ENCODE measurements around the gene TRIP6. TPM values are rescaled to one million over a fixed set of nuclear protein-coding genes. Genes with fewer than 3 reads are reported as not detected.
A peak's percentile ranks its signal among the peaks of the same experiment; 100 is the strongest.

Gene TRIP6
- total and polyA plus RNA-seq, 2 of the 8 experiments (the other 6 are each of a cell fraction or from before 2014, with no cell fraction given), result 88.4 to 103 TPM

GRCh38 chr7:100873599-100874299, 6.6 kb downstream of the TRIP6 start:
- Histone ChIP-seq H3K23ac (ENCODE audit: insufficient read length) (no peak overlapping the region), H2BK120ac (replicated peaks; ENCODE audit: low read depth, low read length) (no peak overlapping the region), H3K4ac (replicated peaks; ENCODE audit: insufficient read length, low read depth, low read length) (no peak overlapping the region), H3K4me1 (replicated peaks in 1 of 4; ENCODE audit: control insufficient read depth in 3 of 4, insufficient read depth in 4 of 4, low read length in 3 of 4) (peaks cover 0 to 10% (median 1%) of the 10 kb centered on the region in 4 experiments; a peak in 4 of 7 replicates), H4K91ac (replicated peaks; ENCODE audit: insufficient read length, low read length) (no peak overlapping the region), H4K5ac (ENCODE audit: insufficient read length, low read depth, low read length) (peak overlapping the region; percentile 7), H3K9ac (replicated peaks in 1 of 4; ENCODE audit: extremely low read depth in 1 of 4, low read depth in 3 of 4, low read length in 3 of 4) (peak overlapping the region in 3 of 4 experiments; percentile 93 to 95 (median 95); a peak in 4 of 7 replicates), H3K9me3 (ENCODE audit: insufficient read depth in 2 of 2, low read depth in 1 of 2, low read length in 1 of 2) (no peaks in the 10 kb centered on the region), H3K23me2 (ENCODE audit: low read depth, low read length) (peaks cover 8% of the 10 kb centered on the region), H3K56ac (replicated peaks; ENCODE audit: insufficient read length, low read depth, low read length) (no peak overlapping the region), H2BK12ac (ENCODE audit: low read depth, low read length) (peak overlapping the region; percentile 75; the same call in 1 of the 2 replicates), H4K8ac (ENCODE audit: extremely low read depth, insufficient read depth, low read length) (peak overlapping the region; percentile 96), H4K20me1 (replicated peaks in 1 of 2; ENCODE audit: control insufficient read depth in 1 of 2, insufficient read depth in 2 of 2, low read length in 2 of 2) (peaks cover 6 to 8% of the 10 kb centered on the region in 2 experiments), H2BK15ac (ENCODE audit: low read length) (no peak overlapping the region), H3K79me2 (ENCODE audit: control insufficient read depth in 1 of 2, insufficient read depth in 2 of 2, low read length in 2 of 2) (peaks cover 27 to 41% of the 10 kb centered on the region in 2 experiments), H2BK5ac (ENCODE audit: low read depth, low read length) (0 out of 2 replicates have a peak overlapping the region, but pooled peaks have one; percentile 92), H3K4me3 (ENCODE audit: extremely low read depth in 1 of 4, insufficient read depth in 2 of 4, low read depth in 3 of 4, low read length in 4 of 4) (peak overlapping the region in 3 of 4 experiments; percentile 81 to 93 (median 89); a peak in 5 of 8 replicates), H3K27me3 (replicated peaks in 1 of 4; ENCODE audit: control insufficient read depth in 3 of 4, extremely low read depth in 1 of 4, insufficient read depth in 3 of 4, low read length in 3 of 4) (no peaks in the 10 kb centered on the region), H2AK5ac (ENCODE audit: low read depth, low read length) (peak overlapping the region; percentile 33), H2AFZ (ENCODE audit: low read length) (no peak overlapping the region), H3K14ac (ENCODE audit: insufficient read length) (no peak overlapping the region), H3K4me2 (ENCODE audit: insufficient read depth in 1 of 2, low read depth in 2 of 2, low read length in 2 of 2) (peak overlapping the region; percentile 67 to 82; a peak in 3 of 4 replicates), H3K27ac (ENCODE audit: low read depth, low read length) (peak overlapping the region; percentile 93; the same call in 1 of the 2 replicates), H3K36me3 (ENCODE audit: control insufficient read depth in 2 of 4, insufficient read depth in 4 of 4, low read length in 3 of 4) (peaks cover 24 to 60% (median 34%) of the 10 kb centered on the region in 4 experiments), H2BK20ac (ENCODE audit: low read length) (no peak overlapping the region), H3K18ac (ENCODE audit: extremely low read depth, low read length) (no peak overlapping the region), H3K79me1 (ENCODE audit: low read depth, low read length) (peaks cover 4% of the 10 kb centered on the region)
- peak; percentile 66 for TF ChIP-seq POLR2AphosphoS5 (IDR thresholded peaks at IDR 0.05; ENCODE audit: low read depth, low read length)
- TF ChIP-seq KDM1A (IDR thresholded peaks at IDR 0.05; ENCODE audit: borderline replicate concordance, low read length), result peak; percentile 74; the same call in 1 of the 2 replicates
- no peak for TF ChIP-seq RNF2 (IDR thresholded peaks at IDR 0.05; ENCODE audit: borderline replicate concordance, low read depth, low read length, missing control alignments, poor library complexity, severe bottlenecking)
- CTCF ChIA-PET (ENCODE audit: partially characterized antibody), result interaction anchor here (0.6 kb wide), 1 partner anchor 14 kb away, joined by 3 read pairs; no protein-coding TSS in a partner anchor
- FAIRE-seq, result no peak
- DNase-seq (ENCODE audit: low read depth in 1 of 2, low spot score in 2 of 2), result no peak
- POLR2A ChIA-PET (ENCODE audit: partially characterized antibody), result interaction anchor here (1.2 to 15.1 kb wide), 5 partner anchors 13 to 185 kb away, joined by 3 to 313 read pairs (median 4); partner anchors contain the start of gene UFSP1
- 87% methylated on average over 10 of the region's 10 CpGs; no CpG with 5 or more reads in 1 of the 2 experiments for WGBS, 2 experiments (ENCODE audit: extremely low coverage in 1 of 2, insufficient coverage in 1 of 2, insufficient read length in 1 of 2, insufficient replicate concordance in 2 of 2, low coverage in 1 of 2, low lambda C conversion rate in 2 of 2, missing lambda C conversion rate in 1 of 2)
